ENCODE measurements around the gene RAD51D.

The RAD51D gene

GRCh38 chr17:35119370-35120165, at the start of gene RAD51D:
RAD51D (minus strand) TSS chr17:35119860; CDS start chr17:35119613, 247 bp downstream.
- in situ Hi-C loops (cut with HindIII; ENCODE audit: low sequenced_read_pairs): no loop called here
- DNase-seq (ENCODE audit: low read depth, low spot score): peak; percentile 59
- H3K4me3 ChIP-seq (ENCODE audit: low read depth, low read length): peak within 1 kb of the TSS; percentile 59
- peak; percentile 74 for TF ChIP-seq CTCF (IDR thresholded peaks at IDR 0.05; ENCODE audit: low read depth, low read length)

- DNase-seq (ENCODE audit: low read depth, low spot score): no peak
- no peak overlapping the region for H3K4me3 ChIP-seq (ENCODE audit: low read depth, low read length)
- in situ Hi-C loops (cut with HindIII; ENCODE audit: low sequenced_read_pairs): no loop called here
- no peak for TF ChIP-seq CTCF (IDR thresholded peaks at IDR 0.05; ENCODE audit: low read depth, low read length)
Measured at GRCh38 chr17:35167666-35168065, 48.0 kb upstream of the RAD51D start.

GRCh38 chr17:35167046-35167445, 47.4 kb upstream of the RAD51D start:
- DNase-seq (ENCODE audit: low read depth, low spot score): no peak
- TF ChIP-seq CTCF (IDR thresholded peaks at IDR 0.05; ENCODE audit: low read depth, low read length): no peak
- in situ Hi-C loops (cut with HindIII; ENCODE audit: low sequenced_read_pairs): no loop called here

GRCh38 chr17:35166526-35166925, 46.9 kb upstream of the RAD51D start:
- H3K4me3 ChIP-seq (ENCODE audit: low read depth, low read length): no peak overlapping the region
- in situ Hi-C loops (cut with HindIII; ENCODE audit: low sequenced_read_pairs): no loop called here
- DNase-seq (ENCODE audit: low read depth, low spot score): no peak
- no peak for TF ChIP-seq CTCF (IDR thresholded peaks at IDR 0.05; ENCODE audit: low read depth, low read length)

More at GRCh38 chr17:35167046-35167445, 47.4 kb upstream of the RAD51D start:
- H3K4me3 ChIP-seq (ENCODE audit: low read depth, low read length): no peak overlapping the region

GRCh38 chr17:35164716-35165115, 45.1 kb upstream of the RAD51D start:
- DNase-seq (ENCODE audit: low read depth, low spot score): no peak
- no peak for TF ChIP-seq CTCF (IDR thresholded peaks at IDR 0.05; ENCODE audit: low read depth, low read length)
- in situ Hi-C loops (cut with HindIII; ENCODE audit: low sequenced_read_pairs): no loop called here
- no peak overlapping the region for H3K4me3 ChIP-seq (ENCODE audit: low read depth, low read length)

- DNase-seq (ENCODE audit: low read depth, low spot score): no peak
- TF ChIP-seq CTCF (IDR thresholded peaks at IDR 0.05; ENCODE audit: low read depth, low read length): no peak
- H3K4me3 ChIP-seq (ENCODE audit: low read depth, low read length): no peak overlapping the region
- in situ Hi-C loops (cut with HindIII; ENCODE audit: low sequenced_read_pairs): no loop called here
Measured at GRCh38 chr17:35163886-35164285, 44.2 kb upstream of the RAD51D start.
